Testis (tissue), 2 donors: ENCODE data around the gene SMAD1.

Experiments
- POLR2A ChIP-seq: fragments of 450-650 bp; IDR thresholded peaks from one replicate; pipeline ENCODE4 v1.6.1; 2017; ENCODE audit warnings: antibody characterized with exemption, mild to moderate bottlenecking, moderate library complexity
- TF ChIP-seq, protein P1 (sequence below), 3 experiments: fragments of 450-650 bp in 2 of 3; fragments of 200-600 bp in 1 of 3; sonication (generic) in 1 of 3; IDR thresholded peaks; one replicate each; pipeline ENCODE4 v1.5.1; 2016 to 2019; ENCODE audit warnings: antibody characterized with exemption in 3 of 3, mild to moderate bottlenecking in 2 of 3, moderate library complexity in 1 of 3

GRCh38 chr4:145437466-145437865 is 44.2 kb upstream of the SMAD1 start:
- TF ChIP-seq, protein P1, sequence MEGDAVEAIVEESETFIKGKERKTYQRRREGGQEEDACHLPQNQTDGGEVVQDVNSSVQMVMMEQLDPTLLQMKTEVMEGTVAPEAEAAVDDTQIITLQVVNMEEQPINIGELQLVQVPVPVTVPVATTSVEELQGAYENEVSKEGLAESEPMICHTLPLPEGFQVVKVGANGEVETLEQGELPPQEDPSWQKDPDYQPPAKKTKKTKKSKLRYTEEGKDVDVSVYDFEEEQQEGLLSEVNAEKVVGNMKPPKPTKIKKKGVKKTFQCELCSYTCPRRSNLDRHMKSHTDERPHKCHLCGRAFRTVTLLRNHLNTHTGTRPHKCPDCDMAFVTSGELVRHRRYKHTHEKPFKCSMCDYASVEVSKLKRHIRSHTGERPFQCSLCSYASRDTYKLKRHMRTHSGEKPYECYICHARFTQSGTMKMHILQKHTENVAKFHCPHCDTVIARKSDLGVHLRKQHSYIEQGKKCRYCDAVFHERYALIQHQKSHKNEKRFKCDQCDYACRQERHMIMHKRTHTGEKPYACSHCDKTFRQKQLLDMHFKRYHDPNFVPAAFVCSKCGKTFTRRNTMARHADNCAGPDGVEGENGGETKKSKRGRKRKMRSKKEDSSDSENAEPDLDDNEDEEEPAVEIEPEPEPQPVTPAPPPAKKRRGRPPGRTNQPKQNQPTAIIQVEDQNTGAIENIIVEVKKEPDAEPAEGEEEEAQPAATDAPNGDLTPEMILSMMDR (IDR thresholded peaks at IDR 0.05) = no peak
- TF ChIP-seq POLR2A = no peak
